22Rv1 (cell line): ENCODE results near the gene E2F7.

Source experiments
- CTCF ChIP-seq: fragments of 450-650 bp; IDR thresholded peaks from 2 replicates; pipeline ENCODE4 v1.5.1; 2017; ENCODE audit warnings: mild to moderate bottlenecking
- ZFX ChIP-seq: fragments of 450-650 bp; IDR thresholded peaks from 2 replicates; pipeline ENCODE4 v1.6.1; 2017; ENCODE audit warnings: antibody characterized with exemption, borderline replicate concordance

- TF ChIP-seq CTCF (no peak), ZFX (no peak)
Measured at GRCh38 chr12:77070382-77070781, 5.0 kb upstream of the E2F7 start.
